ENCODE results near the gene TAX1BP3. TPM values are rescaled to one million over a fixed set of nuclear protein-coding genes. Genes with fewer than 3 reads are reported as not detected.

TAX1BP3 gene, protein sequence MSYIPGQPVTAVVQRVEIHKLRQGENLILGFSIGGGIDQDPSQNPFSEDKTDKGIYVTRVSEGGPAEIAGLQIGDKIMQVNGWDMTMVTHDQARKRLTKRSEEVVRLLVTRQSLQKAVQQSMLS
- 148 TPM for total RNA-seq (ENCODE audit: unreplicated experiment)
- long read RNA-seq, transcript TAX1BP3-201 (4 exons, 1,377 nt), result major isoform, 20 of 21 reads
- long read RNA-seq, partial matches to known transcripts, result 1 of 21 reads
- long read RNA-seq, other reads (novel, unspliced or antisense), result 0 of 21 reads

DNA sequence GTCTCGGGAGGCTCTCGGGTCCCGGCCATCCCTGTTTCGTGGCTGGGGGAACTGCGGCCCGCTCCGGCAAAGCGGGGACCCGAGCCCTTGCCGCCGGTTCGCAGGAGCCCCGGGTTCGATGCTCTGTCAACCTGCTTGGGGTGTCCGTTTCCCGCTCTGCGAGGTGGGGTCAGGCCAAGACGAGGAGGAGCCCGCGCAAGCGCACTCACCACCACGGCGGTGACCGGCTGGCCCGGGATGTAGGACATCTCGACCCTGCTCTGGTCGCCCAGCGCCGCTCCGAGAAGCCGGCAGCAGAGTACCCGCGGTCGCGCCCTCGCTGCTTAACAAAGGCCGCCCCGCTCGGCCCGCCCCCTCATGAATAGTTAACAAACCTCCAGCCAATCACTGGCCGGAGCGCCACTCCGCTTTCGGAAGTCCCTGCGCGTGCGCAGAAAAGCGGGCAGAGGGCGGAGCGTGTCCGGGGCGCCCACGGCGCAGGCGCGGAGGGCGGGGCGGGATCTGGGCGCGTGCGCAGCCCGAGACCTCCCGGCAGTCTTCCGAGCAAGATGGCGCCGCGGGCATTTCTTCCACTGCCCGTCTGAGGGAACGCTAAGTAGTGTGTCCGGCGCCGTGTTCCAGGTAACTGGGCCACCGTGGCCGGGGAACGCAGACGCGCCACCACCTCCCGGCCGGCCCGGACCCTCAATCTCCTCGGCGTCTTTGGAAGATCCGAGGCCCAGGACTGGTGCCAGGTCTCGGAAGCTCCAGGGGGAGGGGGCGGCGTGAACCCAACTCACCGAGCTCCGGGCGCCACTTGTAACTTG lies at the start of gene TAX1BP3, which contains the start of gene EMC6:
TSS of gene TAX1BP3 (minus strand) at position 300 of the 806 bp plus-strand sequence. CDS start at position 248, 52 bp downstream.
TSS of gene EMC6 (plus strand) at position 534 of the 806 bp plus-strand sequence. CDS start 335 bp downstream, outside the sequence.
- Mint-ChIP-seq H3K4me3 (ENCODE audit: unreplicated experiment) (peak within 1 kb of the TSS; percentile 98), H3K4me1 (ENCODE audit: unreplicated experiment) (peaks cover 19% of the 10 kb centered on the region), H3K9me3 (ENCODE audit: unreplicated experiment) (no peaks in the 10 kb centered on the region), H3K27ac (ENCODE audit: unreplicated experiment) (peak within 1 kb of the TSS; percentile 90), H3K36me3 (ENCODE audit: low read depth, unreplicated experiment) (peaks cover 17% of the 10 kb centered on the region), H3K27me3 (ENCODE audit: unreplicated experiment) (peaks cover 18% of the 10 kb centered on the region)
- peak; percentile 100 for DNase-seq (ENCODE audit: low spot score)
- TF ChIP-seq, protein P1, sequence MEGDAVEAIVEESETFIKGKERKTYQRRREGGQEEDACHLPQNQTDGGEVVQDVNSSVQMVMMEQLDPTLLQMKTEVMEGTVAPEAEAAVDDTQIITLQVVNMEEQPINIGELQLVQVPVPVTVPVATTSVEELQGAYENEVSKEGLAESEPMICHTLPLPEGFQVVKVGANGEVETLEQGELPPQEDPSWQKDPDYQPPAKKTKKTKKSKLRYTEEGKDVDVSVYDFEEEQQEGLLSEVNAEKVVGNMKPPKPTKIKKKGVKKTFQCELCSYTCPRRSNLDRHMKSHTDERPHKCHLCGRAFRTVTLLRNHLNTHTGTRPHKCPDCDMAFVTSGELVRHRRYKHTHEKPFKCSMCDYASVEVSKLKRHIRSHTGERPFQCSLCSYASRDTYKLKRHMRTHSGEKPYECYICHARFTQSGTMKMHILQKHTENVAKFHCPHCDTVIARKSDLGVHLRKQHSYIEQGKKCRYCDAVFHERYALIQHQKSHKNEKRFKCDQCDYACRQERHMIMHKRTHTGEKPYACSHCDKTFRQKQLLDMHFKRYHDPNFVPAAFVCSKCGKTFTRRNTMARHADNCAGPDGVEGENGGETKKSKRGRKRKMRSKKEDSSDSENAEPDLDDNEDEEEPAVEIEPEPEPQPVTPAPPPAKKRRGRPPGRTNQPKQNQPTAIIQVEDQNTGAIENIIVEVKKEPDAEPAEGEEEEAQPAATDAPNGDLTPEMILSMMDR (IDR thresholded peaks at IDR 0.05; ENCODE audit: unreplicated experiment), result no peak

DNA sequence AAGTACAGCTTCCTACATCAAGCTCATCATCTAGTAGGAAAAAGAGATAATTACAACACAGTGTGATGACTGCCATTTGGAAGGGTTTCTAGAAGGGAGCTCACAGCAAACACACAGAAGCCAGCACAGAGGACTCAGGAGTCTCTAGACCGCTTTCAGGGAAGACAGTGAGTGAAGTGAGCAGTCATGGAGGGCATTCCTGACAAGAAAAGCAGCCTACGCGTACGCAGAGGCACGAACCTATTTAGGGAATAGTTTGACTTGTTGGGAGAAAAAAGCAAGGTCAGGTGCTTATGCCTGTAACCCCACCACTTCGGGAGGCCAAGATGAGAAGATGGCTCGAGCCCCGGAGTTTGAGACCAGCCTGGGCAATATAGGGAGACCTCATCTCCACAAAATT lies 46.9 kb upstream of the TAX1BP3 start:
- Mint-ChIP-seq H3K9me3 (ENCODE audit: unreplicated experiment) (no peaks in the 10 kb centered on the region), H3K27me3 (ENCODE audit: unreplicated experiment) (no peaks in the 10 kb centered on the region), H3K4me1 (ENCODE audit: unreplicated experiment) (peaks cover 16% of the 10 kb centered on the region), H3K36me3 (ENCODE audit: low read depth, unreplicated experiment) (peaks cover 15% of the 10 kb centered on the region), H3K27ac (ENCODE audit: unreplicated experiment) (no peak overlapping the region), H3K4me3 (ENCODE audit: unreplicated experiment) (no peak overlapping the region)
- DNase-seq (ENCODE audit: low spot score), result no peak
- TF ChIP-seq, protein P1 (IDR thresholded peaks at IDR 0.05; ENCODE audit: unreplicated experiment), result no peak

DNA sequence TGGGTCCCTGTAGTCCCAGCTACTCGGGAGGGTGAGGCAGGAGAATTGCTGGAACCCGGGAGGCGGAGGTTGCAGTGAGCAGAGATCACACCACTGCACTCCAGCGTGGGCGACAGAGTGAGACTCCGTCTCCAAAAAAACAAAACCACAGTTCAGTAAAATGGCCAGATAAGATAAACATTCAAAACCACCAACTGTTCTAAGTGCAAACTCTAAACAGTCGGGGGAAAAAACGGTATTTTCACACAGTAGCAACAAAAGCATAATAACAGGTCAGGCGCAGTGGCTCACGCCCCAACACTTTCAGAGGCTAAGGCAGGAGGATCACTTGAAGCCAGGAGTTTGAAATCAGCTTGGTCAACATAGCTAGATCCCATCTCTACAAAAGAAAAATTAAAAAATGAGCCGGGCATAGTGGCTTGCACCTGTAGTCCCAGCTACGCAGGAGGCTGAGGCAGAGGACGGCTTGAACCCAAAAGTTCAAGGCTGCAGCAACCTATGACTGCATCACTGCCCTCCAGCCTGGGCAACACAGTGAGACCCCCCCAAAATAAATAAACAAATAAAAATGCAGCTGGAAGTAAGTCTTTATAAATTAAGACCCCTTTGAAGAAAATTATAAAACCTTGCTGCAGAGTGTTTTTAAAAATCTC lies 44.6 kb upstream of the TAX1BP3 start:
- TF ChIP-seq, protein P1 (IDR thresholded peaks at IDR 0.05; ENCODE audit: unreplicated experiment), result no peak
- peaks cover 15% of the 10 kb centered on the region for H3K36me3 Mint-ChIP-seq (ENCODE audit: low read depth, unreplicated experiment)
- H3K4me3 Mint-ChIP-seq (ENCODE audit: unreplicated experiment), result no peak overlapping the region
- H3K4me1 Mint-ChIP-seq (ENCODE audit: unreplicated experiment), result peaks cover 6% of the 10 kb centered on the region
- H3K27ac Mint-ChIP-seq (ENCODE audit: unreplicated experiment), result no peak overlapping the region
- H3K27me3 Mint-ChIP-seq (ENCODE audit: unreplicated experiment), result peaks cover 2% of the 10 kb centered on the region
- H3K9me3 Mint-ChIP-seq (ENCODE audit: unreplicated experiment), result no peaks in the 10 kb centered on the region
- no peak for DNase-seq (ENCODE audit: low spot score)

- Mint-ChIP-seq H3K4me3 (ENCODE audit: unreplicated experiment) (no peak overlapping the region), H3K36me3 (ENCODE audit: low read depth, unreplicated experiment) (peaks cover 9% of the 10 kb centered on the region), H3K27me3 (ENCODE audit: unreplicated experiment) (peaks cover 2% of the 10 kb centered on the region), H3K9me3 (ENCODE audit: unreplicated experiment) (no peaks in the 10 kb centered on the region), H3K27ac (ENCODE audit: unreplicated experiment) (no peak overlapping the region), H3K4me1 (ENCODE audit: unreplicated experiment) (no peaks in the 10 kb centered on the region)
- no peak for DNase-seq (ENCODE audit: low spot score)
- TF ChIP-seq, protein P1 (IDR thresholded peaks at IDR 0.05; ENCODE audit: unreplicated experiment), result no peak
Observed at GRCh38 chr17:3710951-3711383, 42.6 kb upstream of the TAX1BP3 start.
